GM21737 (cell line): ENCODE measurements around the gene TRIM33.

Experiments used
- ATAC-seq: cut with Tn5 transposase; IDR thresholded peaks from one replicate; pipeline ENCODE4 v1.9.1; 2021; ENCODE audit warnings: mild to moderate bottlenecking, moderate library complexity; ENCODE audit not compliant: unreplicated experiment

Gene TRIM33

DNA sequence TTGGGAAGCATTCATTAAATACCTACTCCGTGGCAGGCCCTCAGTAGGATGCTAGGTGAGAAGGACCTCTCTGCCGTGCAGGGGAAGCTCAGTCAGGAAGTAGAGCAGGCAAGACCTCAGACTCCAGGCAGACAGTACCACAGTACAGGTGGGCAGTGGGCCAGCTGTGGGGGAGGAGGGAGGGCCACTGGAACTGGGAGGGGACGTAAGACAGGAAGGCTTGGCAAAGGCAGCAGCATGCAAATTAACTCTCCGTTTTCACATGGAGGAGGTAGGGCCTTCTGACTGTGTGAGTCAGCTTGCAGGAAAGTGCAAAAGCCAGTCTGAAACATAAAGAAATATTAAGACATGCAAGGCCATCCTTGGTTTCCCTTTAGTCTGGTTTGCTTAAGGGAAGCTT is 157.7 kb downstream of the TRIM33 start:
- no peak for ATAC-seq

DNA sequence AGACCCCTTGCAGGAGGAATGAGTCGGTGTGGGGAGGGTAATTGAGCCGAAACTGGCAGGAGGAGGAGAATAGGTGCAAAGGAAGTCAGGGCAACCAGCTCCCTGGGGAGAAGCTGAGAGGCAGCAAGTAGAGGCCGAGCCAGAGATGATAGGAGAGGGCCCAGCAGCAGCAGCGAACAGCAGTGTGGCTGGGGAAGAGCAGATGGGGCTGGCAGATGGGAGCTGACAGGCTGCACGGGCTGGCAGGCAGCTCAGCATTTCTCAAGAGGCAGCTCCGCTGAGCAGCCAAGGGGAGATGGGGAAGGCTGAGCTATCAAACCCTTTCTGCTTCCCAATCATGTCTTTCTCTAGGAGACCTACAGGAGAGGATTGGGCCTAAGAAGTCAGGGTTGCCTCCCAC is 158.2 kb downstream of the TRIM33 start:
- no peak for ATAC-seq

DNA sequence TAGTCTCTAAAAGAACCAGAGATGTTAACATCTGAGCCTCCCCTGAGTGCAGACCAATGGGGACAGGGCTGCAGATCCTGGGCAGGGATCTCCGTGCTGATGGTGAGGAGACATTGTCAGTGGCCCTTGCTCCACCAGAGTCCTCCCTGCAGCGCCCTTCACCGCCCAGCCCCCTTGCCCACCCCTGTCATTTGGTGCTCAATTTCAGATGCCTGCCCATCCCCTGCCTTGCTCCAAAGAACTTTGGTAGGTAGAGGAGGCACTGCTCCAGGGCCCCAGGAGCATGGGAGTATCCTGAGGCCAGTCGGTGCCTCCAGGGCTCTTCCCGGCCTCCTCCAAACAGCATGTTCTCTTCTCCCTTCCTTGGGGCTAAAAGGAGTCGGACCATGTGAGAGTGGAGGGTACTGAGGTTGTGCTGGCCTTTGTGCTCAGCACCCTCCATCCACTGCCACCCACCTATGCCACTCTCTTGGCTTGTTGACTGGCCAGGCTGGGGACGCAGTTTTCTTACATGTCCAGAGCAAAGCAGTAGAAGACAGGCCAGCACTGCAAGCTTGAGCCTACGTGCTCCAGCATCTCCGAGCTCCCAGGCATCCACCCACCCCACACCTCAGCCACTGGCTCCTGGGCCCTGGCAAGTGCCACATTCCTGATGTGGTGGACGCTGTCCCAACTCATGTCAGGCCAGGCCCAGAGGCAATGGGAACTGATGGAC is 160.1 kb downstream of the TRIM33 start:
- no peak for ATAC-seq

DNA sequence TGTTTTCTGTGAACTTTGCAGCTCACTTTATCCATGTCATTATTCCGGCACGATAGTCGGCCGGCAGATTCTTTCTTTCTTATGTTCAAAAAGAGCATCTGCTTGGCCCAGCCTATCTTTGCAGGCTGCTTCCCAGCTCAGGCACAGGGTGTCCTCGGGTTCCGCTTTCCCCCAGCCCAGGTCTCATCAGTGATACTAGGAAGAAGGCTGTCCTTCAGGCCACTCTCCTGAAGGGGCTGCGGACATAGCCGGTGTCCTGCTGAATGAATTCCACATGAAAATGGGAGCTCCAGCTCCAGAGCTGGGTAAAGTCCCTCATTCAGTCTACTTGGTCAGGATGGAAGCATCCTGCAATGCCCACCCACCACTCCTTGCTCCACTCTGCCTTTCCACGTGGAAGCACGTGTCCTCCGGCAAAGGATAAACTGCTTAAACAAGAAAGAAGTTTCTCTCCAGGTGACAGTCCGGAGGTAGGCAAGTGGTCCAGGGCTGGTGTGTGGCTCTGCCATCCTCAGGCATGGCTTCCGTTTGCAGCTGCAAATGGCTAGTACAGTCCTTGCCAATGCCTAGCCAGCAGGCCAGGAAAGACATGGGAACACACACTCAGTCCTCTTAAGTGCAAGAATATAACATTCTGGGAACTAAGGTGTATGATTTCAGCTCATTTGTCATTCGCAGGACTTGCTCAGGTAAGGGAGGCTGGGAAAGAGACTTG is 161.0 kb downstream of the TRIM33 start:
- ATAC-seq = no peak

DNA sequence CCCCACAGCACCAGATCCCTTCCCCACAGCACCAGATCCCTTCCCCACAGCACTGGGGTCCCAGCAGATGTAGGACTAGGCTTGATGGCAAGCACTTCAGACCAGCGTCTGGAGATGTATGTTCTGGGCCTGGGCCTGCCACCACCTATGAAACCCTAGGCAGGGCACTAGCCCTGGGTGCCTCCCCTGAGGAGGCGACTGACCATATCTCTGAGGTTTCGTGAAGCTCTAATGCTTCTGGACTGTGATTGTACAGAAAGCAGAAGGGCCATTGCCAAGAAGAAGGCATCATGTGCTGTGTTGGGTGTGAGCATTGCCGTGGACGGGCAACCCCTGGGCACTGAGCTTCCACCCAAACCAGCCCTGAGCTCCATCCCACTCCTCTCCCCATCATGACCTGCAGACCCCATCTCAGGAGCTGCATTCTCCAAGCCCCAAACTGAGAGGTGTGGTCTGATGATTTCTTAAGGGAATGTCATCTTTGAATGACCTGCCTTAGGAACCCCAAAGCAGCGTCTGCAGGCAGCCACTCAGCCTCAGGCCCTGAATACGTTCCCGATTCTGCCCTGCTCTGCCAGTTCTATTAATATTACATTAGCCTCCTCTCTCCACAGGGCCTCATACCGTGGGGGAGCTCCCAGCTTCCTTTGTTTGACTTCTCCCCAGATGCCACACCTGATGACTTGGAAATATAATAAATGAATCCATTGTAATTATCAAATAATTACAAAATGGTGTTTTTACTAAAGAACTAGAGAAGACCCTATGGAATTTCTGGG is 163.4 kb downstream of the TRIM33 start:
- no peak for ATAC-seq

DNA sequence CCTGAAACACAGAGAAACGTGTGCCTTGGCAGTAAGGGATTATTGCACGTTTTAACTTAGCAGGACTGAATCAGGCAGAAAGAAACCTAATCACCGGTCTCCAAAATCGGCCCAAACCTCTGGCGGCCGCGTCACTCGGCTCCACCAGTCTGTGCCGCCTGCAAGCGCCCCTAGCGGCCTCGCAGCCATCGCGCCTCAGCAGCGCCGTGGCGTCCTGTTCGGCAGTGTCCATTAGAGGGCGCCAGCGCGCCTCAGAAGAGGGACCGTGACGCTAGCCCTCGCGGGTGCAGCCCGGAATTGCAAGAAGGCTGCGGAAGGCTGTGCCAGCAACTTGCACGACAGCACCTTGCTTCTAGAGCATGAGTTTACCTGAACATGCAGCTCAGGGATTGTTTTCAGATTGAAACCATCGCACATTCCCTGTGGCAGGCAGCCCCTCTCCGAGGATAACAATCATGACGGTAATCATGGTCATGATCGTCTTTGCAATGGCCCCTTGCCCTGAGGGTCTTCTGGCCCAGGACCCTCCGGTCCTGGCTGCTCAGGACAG is 164.4 kb downstream of the TRIM33 start:
- ATAC-seq = peak; percentile 99

DNA sequence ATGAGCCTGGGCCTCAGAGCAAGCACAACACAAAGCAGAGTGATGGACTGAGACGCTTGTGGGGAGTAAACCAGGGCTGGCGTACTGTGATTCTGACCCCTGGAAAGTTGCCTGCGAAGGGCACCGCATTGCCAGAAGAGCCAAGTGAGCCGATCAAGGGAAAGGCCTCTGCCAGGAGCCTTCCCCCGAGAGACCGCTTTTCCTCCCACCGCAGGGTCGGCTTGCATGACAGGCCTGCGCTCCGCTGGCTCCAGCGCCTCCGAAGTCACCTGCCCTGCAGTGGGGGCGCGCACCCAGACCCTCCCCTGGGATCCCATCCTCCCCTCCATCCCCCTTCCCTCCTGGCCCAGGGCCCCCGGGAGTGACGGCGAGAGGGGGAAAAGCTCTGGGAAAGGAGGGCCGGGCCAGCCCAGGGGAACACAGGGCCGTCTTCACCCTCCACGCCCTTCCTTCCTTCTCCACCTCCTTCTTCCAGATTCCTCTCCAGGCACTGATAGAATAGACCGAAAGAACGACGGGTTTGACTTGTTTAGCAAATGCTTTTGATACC is 165.0 kb downstream of the TRIM33 start:
- peak; percentile 10 for ATAC-seq

DNA sequence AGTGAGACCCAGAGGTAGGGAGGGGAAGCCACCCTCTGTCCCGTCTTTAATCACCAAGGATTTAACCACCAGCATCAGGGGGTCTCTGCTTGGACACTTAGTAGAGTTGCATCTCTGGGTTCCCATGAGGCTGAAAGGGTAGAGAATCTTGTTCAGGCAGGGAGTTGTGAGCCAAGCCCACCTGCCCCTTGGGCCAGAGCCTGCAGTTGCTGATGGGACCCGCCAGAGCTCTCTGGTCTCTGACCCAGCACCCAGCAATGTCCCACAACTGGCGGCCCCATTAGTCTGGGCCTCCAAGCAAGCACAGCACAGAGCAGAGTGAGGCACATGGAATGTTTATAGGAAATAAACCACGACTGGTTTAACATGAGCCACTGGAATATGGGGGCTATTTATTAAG is 166.3 kb downstream of the TRIM33 start:
- no peak for ATAC-seq
